SW480 (cell line): ENCODE results near the gene SMLR1.
"Not testable (repeated sequence)": the region's sequence is repeated elsewhere in the genome, so short reads cannot be mapped to it uniquely, and the experiment has no call there.

ENCODE experiments used
- DNase-seq: peaks from one replicate; pipeline ENCODE4 v3.0.0-alpha.2; 2016; ENCODE audit warnings: low spot score

Gene SMLR1

DNA sequence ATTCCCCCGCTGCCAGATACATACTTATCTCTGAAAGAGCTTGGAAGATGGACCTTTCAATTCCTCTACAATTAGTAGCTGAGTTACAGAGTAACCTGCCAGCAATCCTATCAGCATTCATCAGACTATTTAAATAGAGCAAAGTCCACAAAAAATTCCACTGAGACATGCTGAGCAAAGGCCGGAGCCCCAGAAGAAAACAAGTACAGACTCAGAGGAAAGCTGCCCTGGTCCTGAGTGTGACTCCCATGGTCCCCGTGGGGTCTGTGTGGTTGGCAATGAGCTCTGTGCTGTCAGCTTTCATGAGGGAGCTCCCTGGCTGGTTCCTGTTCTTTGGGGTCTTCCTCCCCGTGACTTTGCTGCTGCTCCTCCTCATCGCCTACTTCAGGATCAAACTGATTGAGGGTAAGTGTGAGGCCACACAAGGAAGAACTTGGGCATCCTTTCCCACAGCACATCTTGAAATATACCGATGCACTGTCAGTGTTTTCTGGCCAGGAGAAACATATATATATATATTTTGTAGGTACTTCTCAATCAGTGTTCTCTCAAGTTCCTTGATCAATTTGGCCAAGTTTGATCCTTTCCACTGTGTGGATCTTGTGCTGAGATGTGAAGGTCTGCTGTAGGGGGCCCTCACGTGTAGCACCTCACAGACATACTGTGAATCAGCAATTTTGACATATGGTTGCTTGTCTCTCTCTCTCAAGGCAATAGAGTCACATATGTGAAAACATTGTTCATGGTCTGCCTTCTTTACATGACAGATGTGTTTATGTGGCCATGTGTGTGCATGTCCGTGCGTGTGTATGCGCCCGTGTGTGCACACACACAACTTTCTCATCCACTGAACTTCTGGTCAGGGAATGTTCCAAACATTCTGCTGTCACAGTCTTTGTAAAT lies at the start of gene SMLR1:
TSS of gene SMLR1 (plus strand) at position 160 of the 903 bp plus-strand sequence. CDS start at position 168, 8 bp downstream.
- no peak for DNase-seq

DNA sequence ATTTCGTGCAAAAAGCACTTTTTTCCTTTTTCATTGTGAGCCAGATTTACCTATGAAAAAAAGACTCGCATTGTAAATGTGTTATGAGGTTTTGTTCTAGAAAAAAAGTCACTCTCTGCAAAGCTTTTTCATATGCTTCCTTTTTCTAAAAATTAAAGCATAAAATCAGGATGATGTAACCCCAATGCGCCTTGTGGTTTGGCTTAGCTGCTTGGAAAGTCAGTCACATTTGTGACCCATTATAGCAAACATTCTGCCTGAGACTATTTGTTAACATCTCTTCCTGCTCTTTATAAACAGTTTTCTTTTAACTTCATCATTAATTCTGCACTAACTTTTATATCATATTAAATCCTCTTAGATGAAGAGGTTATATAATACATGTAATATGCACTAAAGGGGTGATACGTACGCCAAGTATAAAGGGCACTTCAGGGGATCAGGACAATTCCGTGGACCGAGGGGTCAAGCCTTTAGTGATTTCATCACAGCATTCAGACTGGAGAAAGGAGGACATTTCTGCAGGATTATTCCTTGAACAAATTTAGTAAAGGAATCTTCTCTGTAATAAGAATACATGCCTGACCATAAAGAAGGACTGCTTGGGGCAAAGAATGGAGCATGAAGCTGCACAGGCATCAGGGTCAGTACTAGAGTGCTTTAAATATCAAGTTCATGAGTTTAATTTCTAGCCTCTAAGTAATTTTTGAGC lies 48.1 kb upstream of the SMLR1 start:
- no peak for DNase-seq

DNA sequence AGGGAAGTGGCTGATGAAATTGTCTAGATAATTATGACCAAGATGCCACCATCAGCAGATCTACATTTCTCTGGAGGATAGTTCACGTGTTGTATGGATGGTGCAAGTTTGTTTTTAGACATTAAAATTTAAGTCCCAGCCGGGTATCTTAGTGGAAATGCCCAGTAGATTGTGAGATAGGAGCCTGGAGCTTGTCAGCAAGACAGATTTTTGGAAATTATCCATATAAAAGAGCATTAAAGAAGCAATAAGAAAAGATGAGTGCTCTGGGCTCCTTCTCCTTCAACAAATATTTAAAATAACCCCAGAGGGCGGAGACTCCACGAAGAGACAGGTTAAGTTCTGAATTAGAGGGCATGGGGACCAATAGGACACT lies 47.6 kb upstream of the SMLR1 start:
- DNase-seq = no peak

DNA sequence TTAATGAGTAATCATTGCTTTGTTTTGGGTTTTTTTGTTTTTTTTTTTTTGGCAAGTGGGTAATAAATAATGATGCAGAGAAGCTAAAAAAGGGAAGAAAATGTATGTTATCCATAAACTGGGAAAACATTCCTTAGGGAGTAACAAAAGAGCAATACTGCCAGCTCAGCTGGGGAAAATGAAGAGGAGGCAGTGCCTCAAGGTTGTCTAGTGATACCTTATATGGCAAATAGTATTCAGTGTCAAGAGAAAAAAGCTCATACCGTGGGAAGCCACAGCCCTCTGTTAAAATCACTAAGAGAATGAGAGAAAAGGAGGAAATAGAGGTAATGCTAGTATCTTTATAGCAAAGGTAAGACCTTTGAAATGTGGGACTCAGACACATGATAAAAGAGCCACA lies 47.1 kb upstream of the SMLR1 start:
- no peak for DNase-seq

DNA sequence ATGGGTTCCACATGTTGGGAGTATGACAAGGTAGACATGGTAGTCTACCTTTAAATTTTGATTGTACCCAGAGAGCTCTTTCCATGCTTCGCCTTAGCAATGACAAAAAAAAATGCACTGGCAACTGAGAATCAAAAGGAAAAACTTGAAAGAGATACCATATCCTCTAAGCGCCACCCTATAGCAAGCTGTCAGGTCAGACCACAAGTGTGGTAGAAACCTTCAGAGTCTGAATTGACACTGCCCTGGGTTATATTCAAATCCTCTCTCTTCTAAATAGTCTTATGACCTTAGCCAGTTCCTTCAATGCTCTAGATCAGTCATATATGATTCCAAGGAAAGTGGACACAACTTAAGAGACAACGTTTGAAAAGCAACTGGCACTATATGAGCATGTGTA lies 45.6 kb upstream of the SMLR1 start:
- no peak for DNase-seq

DNA sequence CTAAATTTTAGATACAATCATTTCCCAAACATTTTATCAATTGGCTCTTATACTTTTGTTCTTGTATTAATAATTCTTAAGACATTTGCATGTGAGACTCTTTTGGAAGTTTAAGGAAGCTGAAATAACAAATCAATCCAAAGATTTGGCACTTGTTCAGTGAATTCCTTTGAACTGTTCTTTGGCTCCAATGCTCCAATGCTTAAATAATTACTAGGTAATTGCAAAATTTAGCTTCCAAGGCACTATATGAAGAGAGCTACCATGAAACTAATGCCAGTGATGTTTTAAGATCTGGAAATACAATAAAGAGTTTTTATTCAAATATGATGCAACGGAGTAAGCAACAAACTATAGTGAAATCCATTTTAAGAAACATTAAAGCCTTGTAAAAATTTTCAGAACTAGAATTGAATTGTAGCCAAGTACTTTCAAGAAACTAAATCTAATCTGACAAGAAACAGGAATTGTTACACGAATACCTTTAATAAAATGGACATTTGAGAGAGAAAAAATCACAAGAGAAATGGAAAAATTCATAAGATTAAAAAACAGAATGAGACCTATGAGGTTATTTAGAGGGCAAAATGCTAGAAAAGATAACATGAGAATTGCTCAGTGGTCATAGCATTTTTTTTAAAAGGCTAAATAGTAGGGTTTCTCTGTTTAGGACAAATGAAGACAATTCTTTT lies 43.6 kb upstream of the SMLR1 start:
- no peak for DNase-seq

DNA sequence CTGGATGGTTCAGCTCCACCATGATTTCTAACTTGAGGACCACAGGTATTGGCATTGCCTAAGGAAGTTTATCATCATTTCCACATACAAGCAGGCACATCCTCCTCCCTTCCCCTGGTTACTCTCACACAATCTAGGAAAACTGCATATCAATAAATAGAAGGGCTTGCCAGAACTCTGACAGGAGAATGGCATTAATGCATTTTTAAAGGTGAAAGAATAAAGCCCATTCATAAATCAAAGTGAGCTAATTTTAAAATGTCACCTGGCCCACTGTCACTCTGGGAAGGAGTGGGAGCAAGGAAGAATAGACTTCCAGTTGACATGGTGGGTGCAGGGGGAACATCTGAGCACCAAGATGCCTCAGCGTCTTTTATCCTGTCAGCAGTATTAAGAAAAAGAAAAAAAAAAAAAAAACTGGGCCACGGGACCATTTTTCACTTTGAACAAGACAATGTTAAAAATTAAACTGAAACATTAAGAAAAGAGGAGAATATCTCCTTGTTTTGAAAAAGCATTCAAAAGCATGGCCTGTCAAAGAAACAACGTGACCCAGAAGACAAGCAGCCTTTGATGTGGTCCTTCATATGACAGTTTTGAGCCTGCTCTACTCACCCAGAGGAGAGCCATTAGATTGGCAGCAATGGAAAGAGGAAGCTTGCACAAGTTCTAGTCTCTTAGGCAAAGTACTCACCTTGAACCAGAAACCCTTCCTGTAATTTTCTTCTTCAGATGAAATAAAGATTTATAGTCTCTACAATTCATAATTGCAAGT lies 39.3 kb upstream of the SMLR1 start:
- DNase-seq = no peak

DNA sequence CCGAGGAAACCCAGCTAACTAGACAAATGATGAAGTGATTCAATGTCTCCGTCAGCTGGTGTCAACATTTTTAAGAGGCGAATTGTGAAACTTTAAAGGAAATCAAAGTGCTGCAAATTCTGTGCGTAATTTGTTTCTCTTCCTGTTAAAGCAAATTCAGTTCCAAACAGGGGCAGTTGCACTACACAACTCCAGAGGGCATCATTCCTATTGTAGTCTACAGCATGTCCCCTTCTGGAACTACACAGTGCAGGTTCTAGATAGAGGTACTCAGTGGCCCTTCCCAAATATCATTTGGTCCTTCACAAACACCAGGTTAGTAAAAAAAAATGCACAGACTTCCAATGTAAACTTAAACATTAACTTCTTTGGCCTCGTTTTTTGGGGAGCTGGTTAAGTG lies 38.3 kb upstream of the SMLR1 start:
- no peak for DNase-seq

DNA sequence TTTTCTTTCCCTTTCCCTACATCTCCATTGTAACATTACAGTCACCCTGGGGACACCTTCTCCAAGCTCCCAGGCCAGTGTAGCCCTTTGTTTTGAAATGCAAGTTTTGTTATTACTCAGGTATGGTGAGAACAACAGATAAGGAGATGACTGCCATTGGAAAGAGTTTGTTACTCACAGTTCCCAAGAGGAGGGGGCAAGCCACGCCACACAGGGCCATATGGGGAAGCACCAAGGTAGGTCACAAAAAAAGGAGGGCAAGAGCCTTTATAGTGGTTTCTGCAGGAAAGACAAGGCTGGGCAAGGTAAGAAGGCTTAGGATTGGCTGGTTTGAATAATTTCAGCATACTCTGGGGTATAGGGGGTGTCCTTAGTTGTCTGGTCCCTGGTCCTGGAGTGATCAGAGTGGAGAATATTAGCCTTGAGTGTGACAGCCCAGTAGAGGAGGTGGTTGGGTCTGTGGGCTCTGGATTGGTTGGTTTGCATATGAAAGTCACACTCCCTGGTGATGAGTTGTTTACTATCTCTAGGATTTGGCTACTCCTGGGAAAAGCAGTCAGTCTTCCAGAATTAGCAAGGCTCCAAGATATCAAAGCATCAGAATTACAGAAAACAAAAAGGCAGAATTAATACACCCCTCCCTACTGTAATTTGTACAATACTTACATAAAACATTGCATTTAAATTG lies 33.1 kb upstream of the SMLR1 start:
- no peak for DNase-seq

DNA sequence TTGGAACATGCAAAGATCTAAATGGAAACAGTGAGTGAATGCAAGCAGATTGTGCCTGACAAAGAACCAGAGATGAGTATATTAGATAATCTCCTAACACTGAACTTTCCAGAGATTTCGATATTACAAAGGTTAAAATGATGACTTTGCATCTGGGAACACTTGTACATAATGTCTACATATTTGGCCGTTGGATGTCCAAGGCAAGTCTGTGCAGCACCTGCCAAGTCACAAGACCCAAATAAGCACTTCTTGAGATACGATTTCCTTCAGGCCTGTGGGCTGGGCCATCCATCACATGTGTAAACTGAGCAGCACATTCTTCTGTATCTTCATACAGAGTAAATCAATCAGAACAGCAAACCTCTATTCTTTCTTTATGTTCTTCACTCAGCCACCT lies 32.5 kb upstream of the SMLR1 start:
- DNase-seq = no peak

DNA sequence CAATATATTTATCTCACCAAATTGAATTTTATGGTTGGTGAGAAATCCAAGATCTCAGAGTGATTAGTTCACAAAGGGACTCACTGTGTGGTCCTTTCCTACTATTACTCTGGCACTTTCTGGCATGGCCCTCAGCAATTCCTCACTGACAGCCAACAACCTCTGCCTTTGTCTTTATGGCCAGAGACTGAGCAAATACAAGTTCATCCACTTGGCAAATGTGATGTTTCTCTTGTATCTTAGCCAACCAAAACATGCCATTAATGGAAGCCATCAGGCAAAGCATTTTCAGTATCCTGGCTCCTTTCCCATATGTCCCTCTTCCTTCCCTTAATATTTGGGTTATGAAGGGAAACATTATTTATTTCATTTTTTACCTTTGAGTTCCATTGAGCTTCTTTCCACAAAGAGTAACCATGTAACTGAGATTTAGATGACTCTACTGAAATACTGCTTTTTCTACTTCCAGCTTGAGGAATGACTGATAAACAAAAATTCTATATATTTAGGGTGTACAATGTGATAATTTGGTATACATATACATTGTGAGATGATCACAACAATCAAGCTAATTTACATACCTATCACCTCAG lies 30.8 kb upstream of the SMLR1 start:
- no peak for DNase-seq

DNA sequence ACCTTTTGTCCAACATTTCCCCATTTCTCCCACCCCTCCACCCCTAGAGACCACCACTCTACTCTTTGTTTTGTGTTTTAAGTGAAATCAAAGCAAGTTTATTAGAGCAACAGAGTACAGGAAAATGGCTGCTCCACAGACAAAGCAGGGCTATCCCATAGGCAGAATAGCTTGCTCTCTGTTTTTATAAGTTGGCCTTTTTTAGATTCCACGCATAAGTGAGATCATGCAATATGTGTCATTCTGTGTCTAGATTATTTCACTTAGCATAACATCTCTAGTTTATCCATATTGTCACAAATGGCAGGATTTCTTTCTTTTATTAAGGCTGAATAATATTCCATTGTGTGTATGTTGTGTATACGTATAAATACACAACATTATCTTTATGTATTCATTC lies 30.1 kb upstream of the SMLR1 start:
- no peak for DNase-seq

DNA sequence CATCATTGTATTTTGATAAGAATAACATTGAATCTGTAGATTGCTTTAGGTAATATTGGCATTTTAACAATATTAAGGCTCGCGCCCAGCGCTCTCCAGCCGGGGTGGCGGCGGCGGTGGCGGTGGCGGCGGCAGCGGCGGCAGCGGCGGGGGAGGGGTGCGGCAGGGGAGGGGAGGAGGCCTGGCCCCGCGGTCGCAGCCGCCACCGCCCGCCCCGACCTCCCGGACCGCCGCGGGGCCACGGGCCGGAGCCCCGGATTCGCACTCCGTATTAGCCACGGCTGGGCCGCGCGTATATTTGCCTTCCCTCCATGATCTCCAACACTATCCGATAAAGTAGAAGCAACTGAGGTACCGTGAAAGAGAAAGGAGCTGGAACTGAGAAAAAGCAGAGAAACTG lies 25.8 kb upstream of the SMLR1 start:
- not testable (repeated sequence) for DNase-seq

DNA sequence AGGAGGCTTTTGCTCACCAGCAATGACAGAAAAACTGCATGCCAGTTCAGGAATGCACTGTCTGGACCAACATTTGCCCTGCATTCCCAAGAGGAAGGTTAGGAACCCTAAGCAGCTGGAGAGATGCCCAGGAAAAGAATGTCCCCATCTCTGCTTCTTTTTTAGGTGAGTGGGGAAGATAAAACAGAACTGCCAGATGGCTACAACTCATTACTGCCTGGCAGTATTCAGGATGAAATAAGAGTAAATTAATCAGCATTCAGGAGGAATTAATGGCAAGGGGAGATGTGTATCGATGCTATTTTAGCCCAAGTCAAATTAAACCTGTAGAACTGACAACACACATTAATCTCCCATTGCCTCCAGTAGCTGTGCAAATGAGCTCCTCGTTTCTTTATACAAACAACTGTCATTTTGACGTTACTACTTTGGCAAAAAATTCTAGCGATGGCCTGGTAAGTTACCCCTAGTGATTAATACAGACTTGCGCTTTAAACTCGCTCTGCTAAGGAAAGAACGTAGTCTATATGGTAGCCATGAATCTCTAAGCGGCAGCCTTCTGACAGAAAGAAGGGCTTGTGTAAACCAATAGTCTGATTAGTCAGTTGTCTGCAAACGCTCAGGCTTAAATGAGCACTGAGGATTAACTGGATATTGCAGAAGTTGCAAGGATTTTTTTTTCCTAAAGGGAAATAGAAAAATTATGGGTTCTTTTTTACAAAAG lies 16.7 kb upstream of the SMLR1 start:
- DNase-seq = no peak

DNA sequence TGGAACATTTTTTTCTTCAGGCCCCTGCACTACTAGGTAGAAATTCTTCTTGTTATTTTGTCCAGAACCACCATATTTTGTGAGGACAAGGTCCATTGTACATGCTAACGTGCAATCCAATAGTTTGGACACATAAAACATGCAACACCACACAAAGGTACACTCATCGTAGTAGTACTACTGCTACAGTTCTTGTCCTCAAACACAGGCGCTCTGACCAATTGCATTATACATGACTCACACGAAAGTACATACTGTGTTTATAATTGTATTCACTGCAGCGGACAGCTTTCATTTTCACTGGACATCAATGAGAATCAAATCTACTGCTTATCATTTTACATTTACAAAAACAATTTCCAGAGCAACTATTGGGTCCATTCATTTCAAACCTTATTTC lies 15.3 kb upstream of the SMLR1 start:
- no peak for DNase-seq

DNA sequence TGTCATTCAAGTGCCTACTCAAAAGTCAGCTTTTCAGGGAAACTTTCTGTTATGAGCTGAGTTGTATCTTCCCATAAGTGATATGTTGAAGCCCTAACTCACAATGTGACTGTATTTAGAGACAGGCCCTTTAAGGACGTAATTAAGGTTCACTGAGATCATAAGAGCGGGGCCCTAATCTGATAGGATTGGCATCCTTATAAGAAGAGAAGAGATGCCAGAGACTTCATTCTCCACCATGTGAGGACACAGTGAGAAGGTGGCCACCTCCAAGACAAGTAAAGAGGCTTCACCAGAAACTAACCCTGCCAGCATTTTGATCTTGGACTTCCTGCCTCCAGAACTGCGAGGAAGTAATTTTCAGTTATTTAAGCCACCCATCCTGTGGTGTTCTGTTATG lies 12.7 kb upstream of the SMLR1 start:
- no peak for DNase-seq

DNA sequence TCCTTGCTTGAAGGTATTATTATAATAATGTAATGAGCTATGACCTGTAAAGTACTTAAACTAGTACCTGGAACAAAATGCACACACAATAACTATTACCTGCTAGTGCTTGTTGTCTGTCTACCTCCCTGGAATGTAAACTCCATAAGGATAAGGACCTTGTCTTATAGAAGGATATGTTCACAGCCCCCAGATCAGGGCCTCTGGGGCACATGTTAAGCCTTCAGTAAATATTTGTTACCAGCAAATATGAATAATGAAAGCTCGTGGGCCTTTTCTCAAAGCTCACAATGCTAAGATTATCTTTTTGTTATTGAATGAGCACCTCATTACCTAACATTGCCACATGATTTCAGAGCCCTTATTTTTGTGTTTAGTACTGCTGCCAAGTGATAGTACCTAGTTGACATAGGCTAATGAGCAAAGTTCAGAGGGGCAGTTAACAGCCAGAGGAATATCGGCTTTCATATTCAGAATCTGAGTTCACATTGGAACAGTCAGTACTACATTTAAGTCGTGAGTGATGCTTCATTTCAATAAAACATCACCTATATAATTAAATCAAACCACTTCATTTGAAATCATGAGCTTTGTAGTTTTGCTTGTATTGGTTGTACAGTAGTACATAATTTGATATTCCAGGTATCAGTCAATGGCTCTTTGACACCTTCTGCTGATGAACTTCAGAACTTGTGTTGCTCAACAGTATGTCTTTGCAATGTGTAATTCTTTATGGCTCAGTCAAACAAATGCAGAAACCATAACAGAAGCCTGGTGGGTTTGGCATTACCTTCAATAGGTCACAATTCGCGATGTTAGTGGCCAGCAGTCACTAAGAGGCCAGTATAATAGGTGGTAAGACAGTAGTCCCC lies 11.8 kb upstream of the SMLR1 start:
- no peak for DNase-seq

DNA sequence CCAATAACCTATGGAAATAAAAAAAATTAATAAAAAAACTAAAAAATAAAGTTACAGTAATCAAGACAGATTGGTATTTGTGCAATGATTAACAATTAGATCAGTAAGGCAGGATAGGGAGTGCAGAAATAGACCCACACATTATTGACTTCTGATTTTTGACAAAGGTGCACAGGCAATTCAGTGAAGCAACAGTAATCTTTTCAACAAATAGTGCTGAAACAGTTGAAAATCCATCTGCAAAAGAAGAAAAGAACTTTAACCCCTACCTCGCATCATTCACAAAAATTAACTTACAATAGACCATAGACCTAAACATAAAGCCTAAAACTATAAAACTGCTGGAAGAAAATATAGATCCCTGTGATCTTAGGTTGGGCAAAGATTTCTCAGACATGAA lies 4.5 kb upstream of the SMLR1 start:
- DNase-seq = no peak

DNA sequence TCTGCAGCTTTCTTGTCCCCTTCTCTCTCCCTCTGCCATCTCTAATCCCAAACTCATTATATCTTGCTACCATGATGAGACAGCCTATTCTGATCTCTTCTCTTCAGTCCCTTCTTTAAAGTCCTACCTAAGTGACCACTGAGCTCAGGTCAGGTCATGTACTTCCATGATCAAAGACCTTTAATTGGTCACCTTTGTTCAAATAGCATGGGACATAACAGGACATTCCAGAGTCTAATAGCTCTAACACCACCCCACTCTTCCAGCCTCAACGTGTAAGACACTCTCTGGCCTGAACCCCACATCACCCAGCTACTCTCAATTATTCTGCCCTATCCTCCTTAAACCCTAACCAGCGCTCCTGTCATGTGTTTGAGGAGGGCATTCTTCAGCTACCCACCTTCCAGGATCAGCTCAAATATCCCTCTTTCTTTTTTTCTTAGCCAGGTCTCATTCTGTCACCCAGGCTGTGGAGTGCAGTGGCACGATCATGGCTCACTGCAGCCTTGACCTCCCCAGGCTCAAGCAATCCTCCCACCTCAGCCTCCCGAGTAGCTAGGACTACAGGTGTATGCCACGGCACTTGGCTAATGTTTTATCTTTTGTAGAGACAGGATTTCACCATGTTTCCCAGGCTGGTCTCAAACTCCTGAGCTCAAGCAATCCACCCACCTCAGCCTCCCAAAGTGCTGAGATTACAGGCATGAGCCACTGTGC lies 2.1 kb upstream of the SMLR1 start:
- DNase-seq = no peak
